Stimulated activated CD8-positive, alpha-beta memory T cell treated with anti-CD3 and anti-CD28 coated beads, Interleukin-2, amount 100 ng/mL, for 1 hour (primary cell): ENCODE data around the gene RPL10A.
"Not testable (repeated sequence)": the region's sequence is repeated elsewhere in the genome, so short reads cannot be mapped to it uniquely, and the experiment has no call there.

Source experiments
- DNase-seq, 2 donors: peaks; one replicate each; pipeline ENCODE4 v3.0.0-alpha.2; 2020; ENCODE audit warnings: low read depth in 2 of 2

The RPL10A gene

DNA sequence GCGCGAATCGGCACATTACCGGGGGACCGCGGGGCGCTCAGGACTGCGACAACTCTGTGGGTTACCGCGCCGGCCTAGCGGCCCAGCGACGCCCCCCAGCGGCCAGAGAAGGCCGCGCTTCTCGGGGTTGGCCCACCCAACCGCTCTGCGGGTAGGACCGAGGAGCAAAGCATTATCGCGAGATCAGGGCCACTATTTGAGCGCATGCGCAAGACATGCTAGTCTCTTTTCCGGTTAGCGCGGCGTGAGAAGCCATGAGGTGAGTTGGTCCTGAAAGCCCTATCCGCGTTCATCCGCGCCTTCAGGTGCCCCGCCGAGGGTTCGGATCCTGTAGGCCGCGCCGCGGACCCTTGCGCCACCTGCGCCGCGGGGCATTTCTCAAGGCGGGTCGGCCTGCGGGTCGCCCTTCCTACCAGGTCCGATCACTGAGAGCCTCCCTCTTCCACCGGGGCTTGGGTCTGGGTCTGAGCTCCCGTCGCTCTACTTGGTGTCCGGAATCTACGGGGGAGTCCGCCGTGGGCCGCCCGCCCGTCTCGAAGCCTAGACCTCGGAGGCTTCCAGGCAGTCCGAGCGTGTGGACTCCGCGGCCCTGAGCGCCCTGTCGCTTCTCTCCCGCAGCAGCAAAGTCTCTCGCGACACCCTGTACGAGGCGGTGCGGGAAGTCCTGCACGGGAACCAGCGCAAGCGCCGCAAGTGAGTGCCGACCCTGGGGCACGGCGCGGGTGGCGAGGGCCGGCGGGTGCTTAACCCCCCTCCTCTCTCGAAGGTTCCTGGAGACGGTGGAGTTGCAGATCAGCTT is at the start of gene RPL10A:
Gene RPL10A (plus strand): TSS at position 221 of the 799 bp plus-strand sequence. CDS start 34 bp downstream, at position 255.
- peak; percentile 90 to 92 for DNase-seq

DNA sequence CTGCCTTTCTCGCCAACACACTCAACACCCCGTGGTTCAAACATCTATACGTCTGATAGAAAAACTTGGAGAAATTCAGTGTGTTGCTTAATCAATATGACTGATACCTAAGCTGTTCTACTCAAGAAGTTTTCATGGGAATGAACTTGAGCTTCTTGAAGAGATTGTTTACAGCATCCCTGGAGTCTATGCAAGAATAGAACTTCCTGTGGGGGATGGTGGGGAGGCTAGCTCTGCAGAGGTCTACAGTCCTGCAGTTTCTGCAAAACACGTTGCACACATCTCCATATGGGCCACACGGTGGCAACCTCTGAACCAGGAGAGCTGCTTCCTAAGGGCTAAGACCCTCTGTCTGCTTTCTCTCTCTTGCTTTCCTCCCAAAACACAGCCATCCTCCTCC is 48.8 kb upstream of the RPL10A start:
- DNase-seq: no peak

DNA sequence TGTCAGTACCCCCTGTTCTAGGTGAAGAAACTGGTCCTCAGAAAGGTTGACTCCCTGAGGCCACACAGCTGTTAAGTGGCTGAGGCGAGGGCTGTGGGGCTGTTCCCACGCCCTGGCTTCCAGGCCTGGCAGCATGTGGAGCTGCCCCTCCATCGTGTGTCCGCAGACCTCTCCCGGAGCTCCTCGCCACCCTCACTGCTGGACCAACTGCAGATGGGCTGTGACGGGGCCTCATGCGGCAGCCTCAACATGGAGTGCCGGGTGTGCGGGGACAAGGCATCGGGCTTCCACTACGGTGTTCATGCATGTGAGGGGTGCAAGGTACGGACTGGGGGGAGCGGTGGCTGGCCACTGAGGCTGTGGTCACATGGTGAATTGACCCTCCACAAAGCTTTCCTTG is 48.2 kb upstream of the RPL10A start:
- no peak for DNase-seq

DNA sequence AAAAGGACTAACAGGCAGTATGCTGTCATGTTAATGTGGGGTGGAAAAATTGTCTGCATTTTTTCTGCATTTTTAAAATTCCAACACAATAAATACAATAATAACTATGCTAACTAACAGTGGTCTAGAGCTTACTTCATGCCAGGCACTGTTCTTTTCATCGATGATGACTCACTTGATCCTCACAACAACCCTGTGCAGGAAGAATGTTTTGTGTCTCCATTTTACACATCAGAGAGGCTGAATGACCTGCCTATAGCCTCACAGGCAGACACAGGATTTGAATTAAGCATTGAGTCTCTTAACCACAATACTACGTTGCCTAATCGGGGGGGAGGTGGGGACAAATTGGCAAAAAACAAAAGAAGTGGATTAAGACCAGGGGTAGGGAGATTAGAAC is 42.9 kb upstream of the RPL10A start:
- no peak for DNase-seq

DNA sequence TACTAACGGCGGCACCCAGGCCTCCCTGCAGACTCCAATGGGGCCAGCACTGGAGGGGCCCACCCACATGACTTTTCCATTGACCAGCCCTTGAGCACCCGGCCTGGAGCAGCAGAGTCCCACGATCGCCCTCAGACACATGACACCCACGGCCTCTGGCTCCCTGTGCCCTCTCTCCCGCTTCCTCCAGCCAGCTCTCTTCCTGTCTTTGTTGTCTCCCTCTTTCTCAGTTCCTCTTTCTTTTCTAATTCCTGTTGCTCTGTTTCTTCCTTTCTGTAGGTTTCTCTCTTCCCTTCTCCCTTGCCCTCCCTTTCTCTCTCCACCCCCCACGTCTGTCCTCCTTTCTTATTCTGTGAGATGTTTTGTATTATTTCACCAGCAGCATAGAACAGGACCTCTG is 42.1 kb upstream of the RPL10A start:
- DNase-seq: no peak

DNA sequence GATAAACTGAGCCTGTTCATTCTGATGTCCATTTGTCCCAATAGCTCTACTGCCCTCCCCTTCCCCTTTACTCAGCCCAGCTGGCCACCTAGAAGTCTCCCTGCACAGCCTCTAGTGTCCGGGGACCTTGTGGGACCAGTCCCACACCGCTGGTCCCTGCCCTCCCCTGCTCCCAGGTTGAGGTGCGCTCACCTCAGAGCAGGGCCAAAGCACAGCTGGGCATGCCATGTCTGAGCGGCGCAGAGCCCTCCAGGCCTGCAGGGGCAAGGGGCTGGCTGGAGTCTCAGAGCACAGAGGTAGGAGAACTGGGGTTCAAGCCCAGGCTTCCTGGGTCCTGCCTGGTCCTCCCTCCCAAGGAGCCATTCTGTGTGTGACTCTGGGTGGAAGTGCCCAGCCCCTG is 40.8 kb upstream of the RPL10A start:
- no peak for DNase-seq

DNA sequence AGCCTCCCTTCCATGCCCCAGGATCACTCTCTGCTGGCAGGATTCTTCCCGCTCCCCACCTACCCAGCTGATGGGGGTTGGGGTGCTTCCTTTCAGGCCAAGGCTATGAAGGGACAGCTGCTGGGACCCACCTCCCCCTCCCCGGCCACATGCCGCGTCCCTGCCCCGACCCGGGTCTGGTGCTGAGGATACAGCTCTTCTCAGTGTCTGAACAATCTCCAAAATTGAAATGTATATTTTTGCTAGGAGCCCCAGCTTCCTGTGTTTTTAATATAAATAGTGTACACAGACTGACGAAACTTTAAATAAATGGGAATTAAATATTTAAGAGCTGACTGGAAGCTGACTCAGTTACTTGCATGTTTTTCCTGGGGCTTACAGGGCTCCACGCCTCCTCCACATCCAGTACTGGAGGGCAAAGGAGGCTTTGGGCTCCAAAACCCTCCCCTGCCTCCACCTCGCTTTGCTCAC is 40.3 kb upstream of the RPL10A start:
- no peak for DNase-seq

DNA sequence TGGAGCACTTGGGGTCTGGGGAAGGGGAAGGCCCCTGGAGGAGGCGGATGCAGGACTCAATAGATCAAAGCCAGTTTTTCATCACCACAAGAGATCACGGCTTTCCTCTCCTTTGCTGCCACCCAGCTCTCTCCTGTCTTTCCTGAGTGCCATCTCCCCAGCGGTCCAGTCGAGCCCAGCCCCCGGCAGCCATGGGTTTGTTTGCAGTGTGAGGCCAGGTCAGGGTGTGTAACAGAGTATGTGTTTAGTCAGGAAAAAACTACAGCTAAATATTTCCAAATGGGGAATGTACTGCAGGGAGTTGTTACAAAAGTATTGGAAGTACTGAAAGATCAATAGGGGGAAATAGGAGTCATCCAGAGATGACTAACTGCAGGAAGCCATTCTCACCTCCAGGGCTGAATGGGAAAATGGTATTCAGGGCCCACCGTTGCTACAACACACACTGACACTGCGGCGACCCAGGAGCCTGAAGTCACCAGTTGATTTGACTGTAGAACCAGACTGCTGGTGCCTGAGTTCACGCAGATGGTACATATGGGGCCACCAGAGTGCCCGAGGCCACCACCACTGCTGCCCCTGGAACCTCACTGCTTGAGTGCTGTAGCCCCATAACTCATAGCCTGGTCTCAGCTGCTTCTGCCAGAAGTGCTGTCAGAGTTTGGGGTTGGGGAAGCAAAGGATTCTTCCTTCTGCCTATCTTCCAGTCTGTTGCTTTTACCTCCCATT is 39.6 kb upstream of the RPL10A start:
- no peak for DNase-seq

DNA sequence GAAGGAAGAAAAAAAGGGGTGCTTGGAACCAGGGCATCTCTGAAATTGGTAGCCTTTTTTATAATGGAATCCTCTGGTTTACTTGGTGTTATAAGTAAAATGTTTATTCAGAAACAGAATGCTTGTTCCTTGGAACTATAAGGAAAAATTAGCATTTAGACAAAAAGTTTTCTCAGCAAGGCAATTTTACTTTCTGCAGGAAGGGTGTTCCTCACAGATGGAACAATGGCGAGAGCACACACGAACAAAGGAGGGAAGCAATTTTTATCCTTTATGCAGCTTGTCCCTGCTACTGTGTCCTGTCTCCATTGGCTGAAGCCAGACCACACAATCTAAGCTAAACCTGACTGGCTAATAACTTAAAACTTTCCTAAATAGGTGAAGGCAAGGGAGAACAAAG is 38.7 kb upstream of the RPL10A start:
- no peak for DNase-seq

DNA sequence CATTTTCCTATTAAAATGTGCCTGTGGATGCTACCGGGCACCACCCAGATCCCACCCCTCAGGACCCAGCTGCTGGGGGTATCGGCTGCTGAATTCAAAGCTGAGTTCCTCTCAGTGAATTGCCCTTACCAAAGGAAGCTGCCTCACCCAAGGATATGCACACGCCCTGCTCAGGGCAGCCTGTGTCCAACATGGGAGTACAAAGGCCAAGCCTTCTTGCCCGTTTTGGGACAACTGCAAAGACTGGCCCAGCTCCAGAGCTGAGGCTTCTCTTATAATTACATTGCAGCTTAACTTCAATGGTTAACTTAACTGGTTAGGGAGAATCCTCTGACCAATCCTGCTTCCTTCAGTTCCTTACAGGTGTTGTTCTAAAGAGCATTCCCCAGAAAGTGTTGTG is 35.9 kb upstream of the RPL10A start:
- no peak for DNase-seq

DNA sequence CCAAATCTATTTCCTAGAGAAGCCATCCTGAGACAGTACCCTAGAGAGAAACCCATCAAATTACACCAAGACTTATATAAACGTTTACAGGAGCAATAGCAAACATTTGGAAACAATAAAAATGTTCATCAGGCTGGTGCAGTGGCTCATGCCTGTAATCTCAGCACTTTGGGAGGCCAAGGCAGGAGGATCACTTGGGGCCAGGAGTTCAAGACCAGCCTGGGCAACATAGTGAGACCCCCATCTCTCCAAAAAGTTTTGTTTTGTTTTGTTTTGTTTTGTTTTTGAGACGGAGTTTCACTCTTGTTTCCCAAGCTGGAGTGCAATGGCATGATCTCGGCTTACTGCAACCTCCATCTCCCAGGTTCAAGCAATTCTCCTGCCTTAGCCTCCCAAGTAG is 35.5 kb upstream of the RPL10A start:
- not testable (repeated sequence) for DNase-seq

DNA sequence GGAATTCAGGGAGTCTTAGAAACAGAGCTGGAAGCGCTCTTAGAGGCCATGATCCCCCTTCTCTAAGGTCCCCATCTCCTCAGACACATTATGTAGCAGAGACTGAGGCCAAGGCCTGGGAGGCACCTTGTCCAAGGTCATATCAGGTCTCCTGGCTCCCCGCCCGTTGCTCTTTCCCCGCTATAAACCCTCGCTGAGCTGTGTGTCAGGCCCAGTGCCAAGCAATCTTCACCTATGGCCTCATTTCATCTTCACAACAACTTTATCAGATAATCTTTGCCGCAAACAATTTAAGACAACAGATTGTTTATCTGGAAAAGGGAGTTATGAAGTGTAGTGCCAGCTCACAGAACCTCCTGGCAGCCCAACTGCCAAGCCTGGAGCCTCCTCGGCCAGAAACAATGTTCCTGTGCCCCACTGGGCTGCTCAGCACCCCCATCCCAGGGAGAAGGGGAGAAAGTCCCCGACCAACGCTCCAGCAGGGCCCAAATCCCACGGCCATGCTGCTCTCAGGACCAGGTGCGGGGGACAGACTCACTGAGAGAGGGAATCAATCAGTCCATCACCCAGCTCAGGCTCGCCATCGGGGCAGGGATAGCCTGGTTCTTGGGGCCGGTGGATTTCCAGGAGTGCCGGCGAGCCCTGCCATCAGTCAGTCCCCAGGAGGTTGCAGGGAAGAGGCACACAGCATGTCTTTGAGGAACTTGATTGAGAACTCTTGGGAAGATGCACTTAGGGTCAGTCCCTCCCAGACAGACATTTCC is 32.9 kb upstream of the RPL10A start:
- no peak for DNase-seq

DNA sequence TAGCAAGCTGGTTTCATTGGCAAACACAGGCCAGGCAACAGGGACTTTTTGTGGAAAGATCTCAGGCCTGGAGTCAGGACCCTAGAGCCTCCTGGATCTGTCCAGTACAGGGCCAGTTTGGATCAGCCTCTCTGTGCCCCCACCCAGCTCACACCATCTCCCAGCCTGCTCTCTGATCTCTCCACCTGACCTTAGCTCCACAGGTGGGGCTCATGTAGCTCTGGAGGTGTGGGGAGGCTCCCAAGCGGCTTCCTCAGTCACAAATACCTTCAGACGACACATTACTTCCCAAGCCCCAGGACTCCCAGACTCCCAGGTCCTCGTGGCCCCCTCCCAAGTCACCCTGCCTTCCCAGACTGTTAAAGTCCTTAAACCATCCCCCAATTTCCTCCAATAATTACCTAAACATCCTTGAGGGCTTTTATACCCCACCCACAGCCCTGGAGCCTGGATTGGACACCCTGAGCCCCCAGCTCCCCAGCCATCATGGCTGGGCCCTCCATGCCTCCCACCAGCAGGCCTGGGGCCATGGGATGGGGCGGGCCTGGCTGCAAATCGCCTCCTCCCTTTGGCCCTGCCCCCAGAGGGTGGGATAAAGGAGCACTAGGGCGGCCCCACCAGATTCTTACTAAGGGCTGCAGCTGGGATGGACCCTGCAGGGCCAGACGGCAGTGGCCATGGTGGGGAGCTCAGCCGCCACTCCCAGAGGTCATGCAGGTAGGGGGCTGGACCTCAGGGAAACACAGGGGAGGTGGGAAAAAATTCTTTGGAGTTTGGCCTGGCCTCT is 31.9 kb upstream of the RPL10A start:
- no peak for DNase-seq

DNA sequence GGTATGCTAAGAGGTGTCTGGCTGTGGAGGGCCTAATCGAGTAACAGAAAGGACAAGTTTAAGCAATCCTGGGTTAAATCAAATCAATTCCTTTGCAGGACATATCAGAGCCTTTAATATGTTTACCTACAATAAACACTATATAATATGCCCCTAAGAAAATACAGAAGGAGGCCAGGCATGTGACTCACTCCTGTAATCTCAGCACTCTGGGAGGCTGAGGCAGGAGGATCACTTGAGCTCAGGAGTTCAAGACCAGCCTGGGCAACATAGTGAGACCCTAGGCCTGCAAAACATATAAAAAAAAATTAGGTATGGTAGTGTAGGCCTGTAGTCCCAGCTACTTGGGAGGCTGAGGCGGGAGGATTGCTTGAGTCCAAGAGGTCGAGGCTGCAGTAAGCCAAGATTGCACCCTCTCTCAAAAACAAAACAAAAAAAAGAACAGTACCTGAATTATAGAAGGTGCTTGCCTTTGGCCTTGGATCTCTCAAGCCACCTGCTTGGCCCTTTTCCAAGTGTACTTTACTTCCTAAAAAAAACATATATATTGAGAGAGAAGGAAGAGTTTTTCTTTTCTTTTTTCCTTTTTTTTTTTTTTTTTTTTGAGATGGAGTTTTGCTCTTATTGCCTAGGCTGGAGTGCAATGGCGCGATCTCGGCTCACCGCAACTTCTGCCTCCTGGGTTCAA is 29.7 kb upstream of the RPL10A start:
- DNase-seq: not testable (repeated sequence)

DNA sequence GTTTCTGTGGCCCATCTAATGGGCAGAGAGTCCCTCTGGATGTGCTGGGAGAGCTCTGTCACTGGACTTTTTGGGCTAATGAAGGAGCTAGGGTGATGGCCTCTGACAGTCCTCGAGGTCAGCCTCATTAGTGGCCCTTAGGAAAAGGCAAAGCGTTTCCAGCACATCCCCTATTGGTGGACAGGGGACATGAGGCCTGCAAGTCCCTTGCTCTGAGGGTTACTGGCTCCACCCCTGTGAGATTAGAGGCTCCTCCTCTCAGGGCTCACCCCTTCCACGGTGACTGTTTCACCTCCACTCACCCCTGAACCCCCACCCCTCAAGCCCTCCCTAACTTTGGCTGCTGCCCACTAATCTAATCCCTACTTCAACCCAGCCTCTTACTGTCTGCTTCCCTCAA is 28.9 kb upstream of the RPL10A start:
- DNase-seq: no peak

DNA sequence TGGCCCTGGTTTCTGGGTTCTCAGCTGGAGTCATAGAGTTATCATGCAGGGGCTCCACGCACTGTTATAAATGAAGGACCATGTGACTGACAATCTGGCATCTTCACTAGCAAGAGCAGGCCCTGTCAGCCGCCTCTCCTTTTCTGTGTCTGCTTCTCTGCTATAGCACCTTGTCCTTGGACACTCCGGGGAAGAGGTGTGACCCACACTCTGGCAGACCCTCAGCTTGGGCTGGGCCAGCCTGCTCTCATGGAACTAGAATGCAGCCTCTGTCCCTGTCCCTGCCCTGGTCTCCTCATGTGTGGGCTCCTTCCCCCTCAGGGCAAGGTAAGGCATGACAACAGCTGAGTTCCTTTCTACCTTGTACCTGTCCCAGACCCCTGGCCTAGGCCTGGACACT is 27.0 kb upstream of the RPL10A start:
- DNase-seq: no peak

DNA sequence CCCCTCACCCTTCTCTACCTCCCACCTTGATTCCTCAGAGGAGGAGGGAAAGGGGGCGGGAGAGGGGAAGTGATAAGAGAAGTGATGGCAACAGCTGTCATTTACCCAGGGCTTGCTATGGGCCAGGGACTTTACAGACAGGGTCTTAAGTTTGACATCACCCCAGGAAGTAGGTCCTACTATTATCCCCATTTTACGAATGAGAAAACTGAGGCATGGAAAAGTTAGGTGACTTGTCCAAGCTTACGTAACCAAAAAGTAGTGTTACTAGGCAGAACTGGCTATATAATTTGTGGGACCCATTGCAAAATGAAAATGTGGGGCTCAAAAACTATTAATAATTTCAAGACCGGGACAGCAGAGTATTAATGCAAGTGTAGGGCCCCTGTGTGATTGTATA is 26.6 kb upstream of the RPL10A start:
- no peak for DNase-seq

DNA sequence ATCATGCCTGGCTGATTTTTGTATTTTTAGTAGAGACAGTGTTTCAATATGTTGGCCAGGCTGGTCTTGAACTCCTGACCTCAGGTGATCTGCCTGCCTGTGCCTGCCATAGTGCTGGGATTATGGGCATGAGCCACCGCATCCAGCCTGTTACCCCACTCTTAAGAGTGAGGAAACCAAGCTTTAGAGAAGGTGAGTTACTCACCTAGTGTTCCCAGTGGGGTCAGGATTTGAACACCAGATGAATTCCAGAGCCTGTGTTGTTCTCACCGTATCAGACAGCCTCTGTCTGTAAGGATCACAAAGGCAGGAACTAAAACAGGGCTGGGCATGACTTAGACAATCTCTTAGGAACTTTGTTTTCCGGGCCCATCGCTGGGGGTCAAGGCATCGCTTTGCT is 25.5 kb upstream of the RPL10A start:
- DNase-seq: no peak

DNA sequence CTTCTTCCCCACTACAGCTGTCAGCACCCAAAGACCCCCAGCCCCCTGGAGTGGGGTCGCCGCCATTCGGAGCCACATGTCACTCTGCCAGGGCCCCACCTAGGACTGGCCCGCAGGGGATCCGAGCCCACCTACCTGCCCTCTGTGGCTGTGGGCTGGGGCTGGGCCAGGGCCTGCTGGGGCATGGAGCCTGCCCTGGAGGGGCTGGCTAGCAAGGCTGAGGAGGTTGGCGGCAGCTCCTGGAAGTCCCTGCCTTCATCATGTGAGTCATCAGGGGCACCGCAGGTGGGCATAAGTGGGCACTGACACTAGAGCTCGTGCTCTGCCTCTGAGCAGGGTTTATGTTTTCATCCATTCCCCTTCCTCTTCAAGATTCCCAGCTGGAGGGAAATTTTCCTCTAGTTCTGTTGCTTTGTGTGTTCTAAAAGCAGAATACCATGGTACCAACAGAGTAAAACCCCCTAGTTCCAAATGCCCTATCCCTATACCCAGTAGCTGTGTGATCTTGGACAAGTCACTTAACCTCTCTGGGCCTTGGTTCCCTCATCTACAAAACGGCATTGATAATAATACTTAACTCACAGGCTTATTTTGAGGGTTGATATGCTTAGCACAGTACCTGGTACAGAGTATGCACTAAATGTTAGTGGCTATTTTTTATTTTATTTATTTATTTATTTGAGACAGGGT is 24.7 kb upstream of the RPL10A start:
- DNase-seq: no peak

DNA sequence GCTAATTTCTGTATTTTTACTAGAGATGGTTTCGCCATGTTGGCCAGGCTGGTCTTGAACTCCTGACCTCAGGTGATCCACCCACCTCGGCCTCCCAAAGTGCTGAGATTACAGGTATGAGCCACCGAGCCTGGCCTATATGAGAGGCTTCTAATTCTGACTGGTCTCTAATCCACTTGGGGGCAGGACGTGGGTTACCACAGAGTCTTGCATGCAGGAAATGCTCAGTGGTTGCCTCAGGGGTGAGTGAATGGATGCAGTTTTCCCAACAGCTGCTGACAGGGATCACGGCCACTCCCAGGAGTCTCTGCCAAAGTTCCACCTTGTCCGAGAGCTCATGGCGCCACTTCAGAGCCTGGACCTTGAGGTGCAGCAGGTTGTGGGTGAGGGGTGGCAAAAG is 22.5 kb upstream of the RPL10A start:
- no peak for DNase-seq
